GM21619 (cell line): Measurements from ENCODE around the gene IFT43.

Experiments used
- ATAC-seq: cut with Tn5 transposase; IDR thresholded peaks from one replicate; pipeline ENCODE4 v1.9.1; 2021; ENCODE audit not compliant: unreplicated experiment

IFT43 gene

DNA sequence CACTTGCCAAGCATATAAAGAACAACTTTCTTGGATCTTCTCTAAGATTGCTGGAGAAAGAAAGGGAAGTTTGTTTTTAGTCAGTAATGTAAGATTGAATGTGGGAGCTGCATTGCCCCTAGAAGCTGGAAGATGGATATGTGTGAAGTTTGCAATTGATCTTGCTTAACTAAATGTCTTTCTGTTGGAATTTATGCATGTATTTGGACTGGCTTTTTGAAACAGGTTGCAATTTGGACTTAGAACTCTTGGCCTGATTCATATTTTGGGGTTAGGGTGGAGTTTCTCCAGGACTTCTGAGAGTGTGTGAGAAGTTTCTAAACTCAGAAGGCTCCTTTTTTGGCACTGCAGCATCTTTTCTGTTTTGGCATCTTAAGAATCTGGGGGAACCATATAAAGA lies 26.4 kb downstream of the IFT43 start:
- no peak for ATAC-seq

DNA sequence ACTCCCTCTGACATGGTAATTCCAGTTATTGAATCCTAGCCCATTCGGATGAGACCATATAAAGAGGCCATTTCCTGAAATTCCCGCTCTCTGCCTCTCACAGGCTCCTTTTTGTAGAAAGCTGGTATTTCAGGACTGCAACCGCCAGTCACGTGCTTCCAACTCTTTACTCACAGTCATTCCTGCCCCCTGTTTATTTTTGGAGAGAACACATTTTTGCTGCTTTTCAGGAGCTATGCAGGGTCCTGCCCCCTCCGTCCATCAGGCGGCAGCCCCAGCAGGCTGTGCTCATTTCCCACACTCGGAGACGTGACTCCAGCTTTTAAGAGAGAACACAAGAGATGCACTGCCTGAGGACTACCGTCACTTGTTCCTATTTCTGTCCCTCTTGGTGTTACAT lies 26.8 kb downstream of the IFT43 start:
- no peak for ATAC-seq

GRCh38 chr14:76015191-76015590 lies 29.6 kb downstream of the IFT43 start:
- no peak for ATAC-seq

GRCh38 chr14:76015668-76016067 lies 30.1 kb downstream of the IFT43 start:
- no peak for ATAC-seq

DNA sequence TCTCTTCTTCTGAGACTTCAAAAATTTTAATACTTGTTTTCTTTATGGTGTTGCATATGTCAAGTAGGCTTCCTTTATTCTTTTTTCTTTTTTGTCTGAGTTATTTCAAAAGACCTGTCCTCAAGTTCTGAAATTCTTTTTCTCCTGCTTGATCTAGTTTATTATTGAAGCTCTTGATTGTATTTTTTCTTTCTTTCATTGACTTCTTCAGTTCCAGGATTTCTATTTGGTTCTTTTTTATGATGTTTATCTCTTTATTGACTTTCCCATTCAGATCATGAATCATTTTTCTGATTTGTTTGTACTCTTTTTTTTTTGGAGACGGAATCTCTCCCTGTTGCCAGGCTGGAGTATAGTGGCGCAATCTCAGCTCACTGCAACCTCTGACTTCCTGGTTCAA lies 34.1 kb downstream of the IFT43 start:
- ATAC-seq: no peak

GRCh38 chr14:76022991-76023390 lies 37.4 kb downstream of the IFT43 start:
- ATAC-seq: no peak

DNA sequence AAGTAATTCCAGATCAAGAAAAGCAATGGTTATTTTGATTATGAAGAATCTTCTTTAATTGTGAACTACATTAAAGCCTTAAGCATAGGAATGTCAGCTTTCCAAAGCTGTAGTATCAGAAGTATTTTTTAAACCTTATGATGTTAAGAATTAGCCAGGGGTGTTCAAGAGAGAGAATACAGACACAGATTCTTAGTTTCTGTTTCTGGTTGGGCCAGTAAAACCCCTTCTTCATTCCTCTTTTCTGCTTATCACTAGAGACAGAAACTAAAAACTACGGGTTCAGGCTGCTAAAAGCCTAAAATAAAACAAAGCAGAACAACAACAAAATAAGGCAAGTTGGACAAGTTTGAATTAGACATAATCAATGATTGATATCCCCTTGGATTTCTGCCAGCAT lies 38.2 kb downstream of the IFT43 start:
- no peak for ATAC-seq

DNA sequence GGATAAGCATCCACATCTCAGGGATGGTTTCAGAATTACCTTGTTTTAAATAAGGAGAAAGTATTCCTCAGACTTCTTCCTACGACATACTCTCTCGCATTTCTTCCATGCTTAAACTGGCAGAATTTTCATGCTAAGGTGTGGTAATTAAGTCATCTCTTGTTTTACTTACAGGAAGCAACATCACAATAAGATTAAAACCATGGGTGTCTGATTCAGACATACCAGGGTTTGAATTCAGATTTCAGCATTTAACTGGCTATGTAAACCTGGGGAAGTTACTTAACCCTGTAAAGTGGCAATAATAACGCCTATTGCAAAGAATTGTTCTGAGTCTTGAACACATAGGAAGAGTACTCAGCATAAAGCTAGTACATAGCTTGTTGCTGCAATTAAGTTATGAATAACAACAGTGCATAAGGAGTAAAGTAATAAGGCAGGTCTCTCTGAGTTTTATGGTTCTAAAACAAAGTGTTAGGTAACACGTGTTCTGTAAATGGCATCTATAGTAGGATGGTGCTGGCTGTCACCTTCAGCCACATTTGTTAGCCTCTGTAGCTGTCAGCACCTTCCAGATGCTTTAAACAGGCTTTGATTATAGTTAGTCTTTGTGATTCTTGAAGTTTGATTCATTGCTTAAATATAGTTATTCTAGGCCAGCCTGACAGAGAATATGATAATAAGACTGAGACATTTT lies 38.8 kb downstream of the IFT43 start:
- ATAC-seq: no peak

DNA sequence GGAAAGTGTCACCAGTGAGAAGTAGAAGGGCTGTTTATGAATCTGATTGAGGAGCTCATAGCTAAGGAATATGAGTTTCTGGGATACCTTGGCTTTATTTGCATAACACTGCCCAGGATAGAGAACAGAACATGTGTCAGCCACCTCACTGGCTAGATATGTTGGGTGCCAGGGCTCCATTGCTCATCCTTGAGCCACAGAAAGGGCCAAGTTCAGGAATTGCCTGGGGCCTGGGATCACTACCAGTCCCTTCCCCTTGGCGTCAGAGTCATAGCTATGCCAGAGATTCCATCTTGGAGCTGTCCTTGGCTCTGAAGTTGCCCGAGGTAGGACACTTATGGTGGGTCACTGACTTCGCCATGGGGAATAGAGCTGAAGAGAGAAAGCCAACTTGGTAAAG lies 49.0 kb downstream of the IFT43 start:
- no peak for ATAC-seq

GRCh38 chr14:76040704-76041103 lies 55.1 kb downstream of the IFT43 start:
- ATAC-seq: no peak

- ATAC-seq: no peak
Observed at GRCh38 chr14:76045773-76046172, 60.2 kb downstream of the IFT43 start.

GRCh38 chr14:76050250-76050649 lies 64.7 kb downstream of the IFT43 start:
- no peak for ATAC-seq

GRCh38 chr14:76050797-76051392 lies 65.3 kb downstream of the IFT43 start:
- no peak for ATAC-seq

GRCh38 chr14:76051717-76052465 lies 66.3 kb downstream of the IFT43 start:
- ATAC-seq: no peak

GRCh38 chr14:76053572-76054355 lies 68.2 kb downstream of the IFT43 start:
- no peak for ATAC-seq

- no peak for ATAC-seq
Observed at GRCh38 chr14:76055330-76055729, 69.8 kb downstream of the IFT43 start.

GRCh38 chr14:76056128-76056527 lies 70.6 kb downstream of the IFT43 start:
- no peak for ATAC-seq

GRCh38 chr14:76057914-76058313 lies 72.4 kb downstream of the IFT43 start:
- ATAC-seq: no peak

- no peak for ATAC-seq
Observed at GRCh38 chr14:76063327-76063726, 77.8 kb downstream of the IFT43 start.

GRCh38 chr14:76065519-76065918 lies 80.0 kb downstream of the IFT43 start:
- ATAC-seq: no peak

- ATAC-seq: no peak
Observed at GRCh38 chr14:76067536-76067935, 82.0 kb downstream of the IFT43 start.
